ENCODE results near the gene UNK.

GRCh38 chr17:75819116-75819515 is 34.5 kb downstream of the UNK start:
- TF ChIP-seq CTCF (IDR thresholded peaks at IDR 0.05) (no peak), EP300 (IDR thresholded peaks at IDR 0.05) (no peak), POLR2A (IDR thresholded peaks at IDR 0.05) (no peak), POLR2AphosphoS5 (IDR thresholded peaks at IDR 0.05) (no peak)

Measured in suprapubic skin (tissue), 4 donors.